HG02759 (cell line): ENCODE data around the gene TAF1.
"Not testable (repeated sequence)": the region's sequence is repeated elsewhere in the genome, so short reads cannot be mapped to it uniquely, and the experiment has no call there.

ENCODE experiments used
- ATAC-seq: cut with Tn5 transposase; IDR thresholded peaks from one replicate; pipeline ENCODE4 v1.9.1; 2021; ENCODE audit warnings: mild to moderate bottlenecking, moderate library complexity; ENCODE audit not compliant: unreplicated experiment

The TAF1 gene

GRCh38 chrX:71502080-71502479 is 135.9 kb downstream of the TAF1 start:
- ATAC-seq = not testable (repeated sequence)

GRCh38 chrX:71504346-71504745 is 138.2 kb downstream of the TAF1 start:
- no peak for ATAC-seq

- ATAC-seq = no peak
These were observed 143.1 kb downstream of the TAF1 start for GRCh38 chrX:71509289-71509688.

GRCh38 chrX:71510161-71510560 is 144.0 kb downstream of the TAF1 start:
- ATAC-seq = no peak

- not testable (repeated sequence) for ATAC-seq
These were observed 147.6 kb downstream of the TAF1 start for GRCh38 chrX:71513731-71514130.

- peak; percentile 56 for ATAC-seq
These were observed 148.3 kb downstream of the TAF1 start for GRCh38 chrX:71514367-71515037.

GRCh38 chrX:71515038-71515396 is 148.9 kb downstream of the TAF1 start:
- no peak for ATAC-seq
